HG03025 (cell line): Measurements from ENCODE around the gene SF3B4.

Experiments used
- ATAC-seq: cut with Tn5 transposase; IDR thresholded peaks from one replicate; pipeline ENCODE4 v1.9.1; 2021; ENCODE audit warnings: mild to moderate bottlenecking, moderate library complexity; ENCODE audit not compliant: unreplicated experiment, low FRiP score

Gene SF3B4

GRCh38 chr1:149933208-149933607, 5.6 kb upstream of the SF3B4 start:
- no peak for ATAC-seq

GRCh38 chr1:149932474-149932873, 4.9 kb upstream of the SF3B4 start:
- no peak for ATAC-seq

- ATAC-seq, result no peak
Observed at GRCh38 chr1:149931212-149931790, 3.7 kb upstream of the SF3B4 start.

- no peak for ATAC-seq
Observed at GRCh38 chr1:149929856-149930255, 2.3 kb upstream of the SF3B4 start.

- ATAC-seq, result no peak
Observed at GRCh38 chr1:149928401-149928724, 760 bp upstream of the SF3B4 start.

GRCh38 chr1:149927056-149927562, 494 bp downstream of the SF3B4 start:
- ATAC-seq, result peak; percentile 7

GRCh38 chr1:149926296-149926695, 1.3 kb downstream of the SF3B4 start:
- ATAC-seq, result no peak

- ATAC-seq, result no peak
Observed at GRCh38 chr1:149925751-149926150, 1.9 kb downstream of the SF3B4 start.

- ATAC-seq, result no peak
Observed at GRCh38 chr1:149925345-149925744, 2.3 kb downstream of the SF3B4 start.

- no peak for ATAC-seq
Observed at GRCh38 chr1:149923626-149924025, 4.0 kb downstream of the SF3B4 start.

- ATAC-seq, result no peak
Observed at GRCh38 chr1:149917571-149918144, 9.9 kb downstream of the SF3B4 start, which contains the start of gene SV2A. SV2A (minus strand) TSS chr1:149917844; CDS start chr1:149913840, 4,004 bp downstream.

- no peak for ATAC-seq
Observed at GRCh38 chr1:149916898-149917252, 10.7 kb downstream of the SF3B4 start.

GRCh38 chr1:149916193-149916897, 11.3 kb downstream of the SF3B4 start:
- no peak for ATAC-seq

- no peak for ATAC-seq
Observed at GRCh38 chr1:149915429-149916192, 12.0 kb downstream of the SF3B4 start.

- no peak for ATAC-seq
Observed at GRCh38 chr1:149914545-149914944, 13.1 kb downstream of the SF3B4 start.

- no peak for ATAC-seq
Observed at GRCh38 chr1:149906570-149907075, 21.0 kb downstream of the SF3B4 start.

GRCh38 chr1:149903836-149904491, 23.6 kb downstream of the SF3B4 start:
- ATAC-seq, result no peak

- ATAC-seq, result peak; percentile 77
Observed at GRCh38 chr1:149899460-149900284, 27.9 kb downstream of the SF3B4 start, which contains the start of gene BOLA1. BOLA1 (plus strand) TSS chr1:149899568; CDS start chr1:149900060, 492 bp downstream.

GRCh38 chr1:149896575-149896974, 31.0 kb downstream of the SF3B4 start:
- ATAC-seq, result no peak

GRCh38 chr1:149888999-149889289, 38.7 kb downstream of the SF3B4 start:
- ATAC-seq, result no peak
